SK-N-SH (cell line): ENCODE measurements around the gene KLF15. TPM values are rescaled to one million over a fixed set of nuclear protein-coding genes. Genes with fewer than 3 reads are reported as not detected.

Experiments
- CTCF ChIA-PET: fragments of 300-600, 350-600 bp; formaldehyde crosslinking; extraction: SDS; loops from one replicate; lab custom pipeline; 2021; lab: Yijun Ruan, JAX
- POLR2A ChIA-PET: fragments of 350-600 bp; sonication (Branson Sonifier 250); formaldehyde crosslinking; extraction: SDS; loops from one replicate; lab custom pipeline; 2020; ENCODE audit warnings: antibody characterized with exemption, inconsistent platforms; lab: Yijun Ruan, JAX
- DNase-seq: peaks from one replicate; pipeline ENCODE4 v3.0.0; 2012
- H2AFZ ChIP-seq: fragments of 200-600 bp; sonication (generic); 2 replicates; pipeline ENCODE4 v1.8.1; 2016; ENCODE audit warnings: antibody characterized with exemption, mild to moderate bottlenecking, low read depth
- H3F3A ChIP-seq: fragments of 200-600 bp; sonication (generic); replicated peaks from 2 replicates; pipeline ENCODE3; 2016; ENCODE audit warnings: antibody characterized with exemption, mild to moderate bottlenecking; ENCODE audit not compliant: insufficient read depth
- H3K27ac ChIP-seq, 2 experiments: fragments of 200-500 bp in 1 of 2; fragments of 200-600 bp in 1 of 2; sonication (Bioruptor generic) in 1 of 2; sonication (generic), shearing (Covaris generic) in 1 of 2; 2 replicates each; pipeline versions ENCODE4 v1.5.1 to v1.6.1; 2014 to 2016; ENCODE audit warnings: low read depth in 2 of 2, inconsistent platforms in 1 of 2, low read length in 1 of 2, mild to moderate bottlenecking in 1 of 2, mixed read lengths in 1 of 2
- H3K27me3 ChIP-seq: fragments of 200-600 bp; sonication (generic), shearing (Covaris generic); 2 replicates; pipeline ENCODE4 v1.6.1; 2016; ENCODE audit warnings: mixed run types; ENCODE audit not compliant: insufficient read depth
- H3K36me3 ChIP-seq, 2 experiments: fragments of 200-500 bp in 1 of 2; fragments of 200-600 bp in 1 of 2; sonication (Bioruptor generic) in 1 of 2; sonication (generic) in 1 of 2; replicated peaks in 1 of 2; 2 replicates each; pipeline versions ENCODE3 to v1.5.1; 2014 to 2016; ENCODE audit warnings: low read length in 1 of 2, mild to moderate bottlenecking in 1 of 2; ENCODE audit not compliant: insufficient read depth in 2 of 2, control insufficient read depth in 1 of 2
- H3K4me1 ChIP-seq, 2 experiments: fragments of 200-500 bp in 1 of 2; fragments of 200-600 bp in 1 of 2; sonication (Bioruptor generic) in 1 of 2; sonication (generic), shearing (Covaris generic) in 1 of 2; 2 replicates each; pipeline versions ENCODE4 v1.5.1 to v1.6.1; 2014 to 2016; ENCODE audit warnings: low read depth in 1 of 2, low read length in 1 of 2, mixed run types in 1 of 2; ENCODE audit not compliant: insufficient read depth in 2 of 2, control insufficient read depth in 1 of 2
- H3K4me2 ChIP-seq: fragments of 200-600 bp; sonication (generic), shearing (Covaris generic); 2 replicates; pipeline ENCODE4 v1.6.1; 2017; ENCODE audit warnings: mixed run types
- H3K4me3 ChIP-seq, 2 experiments: fragments of 200-500 bp in 1 of 2; fragments of 200-600 bp in 1 of 2; sonication (Bioruptor generic) in 1 of 2; sonication (generic), shearing (Covaris generic) in 1 of 2; 2 replicates each; pipeline versions ENCODE4 v1.5.1 to v1.8.1; 2014 to 2016; ENCODE audit warnings: low read depth in 2 of 2, inconsistent platforms in 1 of 2, low read length in 1 of 2, mild to moderate bottlenecking in 1 of 2, mixed read lengths in 1 of 2, moderate library complexity in 1 of 2
- H3K79me2 ChIP-seq: fragments of 200-600 bp; sonication (generic); 2 replicates; pipeline ENCODE4 v1.8.1; 2017; ENCODE audit warnings: mild to moderate bottlenecking; ENCODE audit not compliant: insufficient read depth
- H3K9ac ChIP-seq: fragments of 200-600 bp; sonication (generic); 2 replicates; pipeline ENCODE4 v1.6.1; 2017; ENCODE audit warnings: mixed run types
- H3K9me2 ChIP-seq: fragments of 200-600 bp; sonication (generic); 2 replicates; pipeline ENCODE4 v1.6.1; 2017; ENCODE audit warnings: mixed run types
- H3K9me3 ChIP-seq: fragments of 200-600 bp; sonication (generic); 2 replicates; pipeline ENCODE4 v1.6.1; 2017; ENCODE audit warnings: mixed run types, mild to moderate bottlenecking, moderate library complexity
- H4K20me1 ChIP-seq: fragments of 200-600 bp; sonication (generic); 2 replicates; pipeline ENCODE4 v1.6.1; 2017; ENCODE audit warnings: mild to moderate bottlenecking, mixed run types; ENCODE audit not compliant: insufficient read depth
- CHD2 ChIP-seq: fragments of 150-350 bp; IDR thresholded peaks from 2 replicates; pipeline ENCODE4 v1.6.1; 2018; ENCODE audit warnings: low read length; ENCODE audit not compliant: partially characterized antibody
- ELF1 ChIP-seq: IDR thresholded peaks from 2 replicates; pipeline ENCODE4 v1.4.0; 2012
- EP300 ChIP-seq, 2 experiments: IDR thresholded peaks; 2 replicates each; pipeline versions ENCODE4 v1.4.0 to v1.6.1; 2012; ENCODE audit warnings: borderline replicate concordance in 1 of 2, low read depth in 1 of 2, low read length in 1 of 2
- EZH2phosphoT487 ChIP-seq: fragments of 200-600 bp; sonication (generic); IDR thresholded peaks from 2 replicates; pipeline ENCODE4 v1.6.1; 2017; ENCODE audit warnings: low read depth, mixed run types, mild to moderate bottlenecking, antibody characterized with exemption, moderate library complexity, borderline replicate concordance
- FOXM1 ChIP-seq: IDR thresholded peaks from 2 replicates; pipeline ENCODE4 v1.4.0; 2012; ENCODE audit warnings: low read depth, mild to moderate bottlenecking
- GABPA ChIP-seq: IDR thresholded peaks from 2 replicates; pipeline ENCODE4 v1.4.0; 2012; ENCODE audit warnings: low read depth, mild to moderate bottlenecking
- JUND ChIP-seq: IDR thresholded peaks from 2 replicates; pipeline ENCODE4 v1.4.0; 2012
- MXI1 ChIP-seq: IDR thresholded peaks from 2 replicates; pipeline ENCODE4 v1.6.1; 2012; ENCODE audit warnings: mild to moderate bottlenecking, low read depth, low read length, improper control_type of control experiment
- RXRA ChIP-seq: IDR thresholded peaks from 2 replicates; pipeline ENCODE4 v1.4.0; 2012; ENCODE audit warnings: low read depth, mild to moderate bottlenecking, borderline replicate concordance
- SIN3A ChIP-seq: IDR thresholded peaks from 2 replicates; pipeline ENCODE4 v1.6.1; 2012; ENCODE audit warnings: low read depth, mild to moderate bottlenecking, low read length, moderate library complexity, borderline replicate concordance
- SMC3 ChIP-seq: IDR thresholded peaks from 2 replicates; pipeline ENCODE4 v1.6.1; 2012; ENCODE audit warnings: low read depth, low read length, improper control_type of control experiment
- YY1 ChIP-seq: IDR thresholded peaks from 2 replicates; pipeline ENCODE4 v1.4.0; 2012; ENCODE audit warnings: low read depth, mild to moderate bottlenecking
- WGBS: methylation state at CpG from one replicate; pipeline ENCODE4 v1.1.6; 2017; ENCODE audit warnings: low lambda C conversion rate; 5-methylcytosine and 5-hydroxymethylcytosine counted together
- polyA plus RNA-seq, 3 experiments: library from polyadenylated mRNA; depleted of rRNA; stranded (reverse); fragments of >200 nt; gene quantifications; 2 replicates each; pipeline ENCODE4 v1.2.3, GENCODE V29; 2012
- TF ChIP-seq, protein P1 (sequence below): IDR thresholded peaks from 2 replicates; pipeline ENCODE4; 2012
- TF ChIP-seq, protein P2 (sequence below): fragments of 150-350 bp; IDR thresholded peaks from 2 replicates; pipeline ENCODE4 v1.6.1; 2016; ENCODE audit warnings: mild to moderate bottlenecking, low read depth, low read length

KLF15 gene
- polyA plus RNA-seq, 1 of the 3 experiments (the other 2 are of a cell fraction): 0.28 TPM

DNA sequence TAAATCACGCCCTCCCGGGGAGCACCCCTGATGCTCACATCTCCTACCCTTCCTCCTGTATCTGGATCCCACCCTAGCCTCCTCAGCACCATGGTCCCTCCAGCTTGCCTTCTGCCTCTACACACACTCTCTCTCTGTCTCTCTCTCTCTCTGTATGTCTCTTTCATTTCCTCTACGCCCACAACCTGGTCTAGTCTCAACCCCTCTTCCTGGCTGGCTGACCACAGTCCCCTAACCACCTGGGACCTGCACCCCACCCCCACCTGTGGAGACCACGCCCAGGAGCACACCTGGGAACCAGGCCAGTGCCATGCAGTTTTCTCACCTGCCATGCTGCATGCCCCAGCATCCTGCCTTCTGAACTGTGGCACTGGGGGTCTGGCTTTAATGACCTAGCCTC, 33.5 kb upstream of the KLF15 start:
- Histone ChIP-seq H3K9me3 (no peaks in the 10 kb centered on the region), H3K27ac (no peak overlapping the region), H3K9ac (no peak overlapping the region), H3F3A (no peaks in the 10 kb centered on the region), H3K4me2 (no peak overlapping the region), H3K4me3 (no peak overlapping the region), H3K36me3 (no peaks in the 10 kb centered on the region), H4K20me1 (no peaks in the 10 kb centered on the region), H2AFZ (no peak overlapping the region), H3K4me1 (peaks cover 0 to 25% of the 10 kb centered on the region in 2 experiments; a peak in 2 of 4 replicates), H3K79me2 (no peaks in the 10 kb centered on the region), H3K27me3 (no peaks in the 10 kb centered on the region), H3K9me2 (no peaks in the 10 kb centered on the region)
- ChIA-PET POLR2A (no interaction called here), CTCF (interaction anchor here (0.7 to 7.1 kb wide), 14 partner anchors 8 to 267 kb away, joined by 3 to 79 read pairs (median 4); partner anchors contain the start of gene ZXDC)
- DNase-seq: no peak
- 29% methylated on average over 4 of the region's 4 CpGs for WGBS
- TF ChIP-seq GABPA: no peak
- no peak for TF ChIP-seq EP300 (IDR thresholded peaks at IDR 0.05; ENCODE audit: borderline replicate concordance in 1 of 2, low read depth in 1 of 2, low read length in 1 of 2)
- TF ChIP-seq CHD2: no peak
- no peak for TF ChIP-seq MXI1
- TF ChIP-seq, protein P1, sequence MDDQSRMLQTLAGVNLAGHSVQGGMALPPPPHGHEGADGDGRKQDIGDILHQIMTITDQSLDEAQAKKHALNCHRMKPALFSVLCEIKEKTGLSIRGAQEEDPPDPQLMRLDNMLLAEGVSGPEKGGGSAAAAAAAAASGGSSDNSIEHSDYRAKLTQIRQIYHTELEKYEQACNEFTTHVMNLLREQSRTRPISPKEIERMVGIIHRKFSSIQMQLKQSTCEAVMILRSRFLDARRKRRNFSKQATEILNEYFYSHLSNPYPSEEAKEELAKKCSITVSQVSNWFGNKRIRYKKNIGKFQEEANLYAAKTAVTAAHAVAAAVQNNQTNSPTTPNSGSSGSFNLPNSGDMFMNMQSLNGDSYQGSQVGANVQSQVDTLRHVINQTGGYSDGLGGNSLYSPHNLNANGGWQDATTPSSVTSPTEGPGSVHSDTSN: no peak
- no peak for TF ChIP-seq RXRA
- no peak for TF ChIP-seq JUND
- no peak for TF ChIP-seq YY1

DNA sequence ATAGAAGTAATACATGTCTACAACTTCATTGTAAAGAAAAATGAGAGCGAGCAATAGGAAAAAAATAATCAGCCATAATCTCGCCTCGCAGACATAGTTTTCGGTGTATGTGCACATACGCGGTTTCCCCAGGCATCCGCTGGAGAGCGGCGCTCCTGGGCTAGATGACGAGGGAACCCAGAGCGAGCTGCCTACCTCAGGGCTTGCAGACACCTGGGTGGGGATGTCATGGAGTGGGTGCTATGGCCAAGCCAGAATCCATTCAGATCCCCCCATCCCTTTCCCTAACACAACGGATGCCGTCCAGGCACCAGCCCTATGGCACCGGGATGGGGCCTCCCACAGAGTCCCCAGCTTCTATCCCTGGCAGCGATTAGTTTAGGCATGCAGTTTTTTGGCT, 33.0 kb upstream of the KLF15 start:
- Histone ChIP-seq H2AFZ (no peak overlapping the region), H3K4me2 (no peak overlapping the region)
- CTCF ChIA-PET: interaction anchor here (0.9 to 7.1 kb wide), 21 partner anchors 9 to 266 kb away, joined by 3 to 79 read pairs (median 4); partner anchors contain the start of gene ZXDC

More for the DNA sequence above, 33.0 kb upstream of the KLF15 start:
- no peaks in the 10 kb centered on the region for H3K36me3 ChIP-seq
- POLR2A ChIA-PET: no interaction called here
- 80% methylated on average over 15 of the region's 15 CpGs for WGBS
- no peaks in the 10 kb centered on the region for H3K9me3 ChIP-seq
- H3K27ac ChIP-seq: no peak overlapping the region
- no peaks in the 10 kb centered on the region for H3F3A ChIP-seq
- H3K79me2 ChIP-seq: no peaks in the 10 kb centered on the region
- DNase-seq: no peak
- peaks cover 0 to 25% of the 10 kb centered on the region in 2 experiments; a peak in 2 of 4 replicates for H3K4me1 ChIP-seq
- H3K9me2 ChIP-seq: no peaks in the 10 kb centered on the region
- TF ChIP-seq ELF1 (no peak), FOXM1 (no peak), EZH2phosphoT487 (no peak), SIN3A (no peak), SMC3 (no peak)
- TF ChIP-seq, protein P2, sequence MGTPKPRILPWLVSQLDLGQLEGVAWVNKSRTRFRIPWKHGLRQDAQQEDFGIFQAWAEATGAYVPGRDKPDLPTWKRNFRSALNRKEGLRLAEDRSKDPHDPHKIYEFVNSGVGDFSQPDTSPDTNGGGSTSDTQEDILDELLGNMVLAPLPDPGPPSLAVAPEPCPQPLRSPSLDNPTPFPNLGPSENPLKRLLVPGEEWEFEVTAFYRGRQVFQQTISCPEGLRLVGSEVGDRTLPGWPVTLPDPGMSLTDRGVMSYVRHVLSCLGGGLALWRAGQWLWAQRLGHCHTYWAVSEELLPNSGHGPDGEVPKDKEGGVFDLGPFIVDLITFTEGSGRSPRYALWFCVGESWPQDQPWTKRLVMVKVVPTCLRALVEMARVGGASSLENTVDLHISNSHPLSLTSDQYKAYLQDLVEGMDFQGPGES: no peak
- H3K27me3 ChIP-seq: no peaks in the 10 kb centered on the region
- no peaks in the 10 kb centered on the region for H4K20me1 ChIP-seq
- no peak overlapping the region for H3K4me3 ChIP-seq
- no peak overlapping the region for H3K9ac ChIP-seq
